ENCODE data around the gene ARID4A.

DNA sequence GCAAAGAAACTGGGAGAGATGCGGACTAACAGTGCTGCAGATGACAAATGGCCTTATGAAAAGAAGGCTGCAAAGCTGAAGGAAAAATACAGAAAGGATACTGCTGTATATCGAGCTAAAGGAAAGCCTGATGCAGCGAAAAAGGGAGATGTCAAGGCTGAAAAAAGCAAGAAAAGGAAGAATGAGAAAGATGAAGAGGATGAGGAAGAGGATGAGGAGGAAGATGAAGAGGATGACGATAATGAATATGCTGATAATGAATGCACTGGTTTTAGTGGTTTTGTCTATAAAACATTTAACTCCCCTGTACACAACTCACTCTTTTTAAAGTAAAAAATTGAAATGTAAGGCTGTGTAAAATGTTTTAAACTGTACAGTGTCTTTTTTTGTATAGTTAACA lies 13.2 kb upstream of the ARID4A start:
- TF ChIP-seq, protein P1, sequence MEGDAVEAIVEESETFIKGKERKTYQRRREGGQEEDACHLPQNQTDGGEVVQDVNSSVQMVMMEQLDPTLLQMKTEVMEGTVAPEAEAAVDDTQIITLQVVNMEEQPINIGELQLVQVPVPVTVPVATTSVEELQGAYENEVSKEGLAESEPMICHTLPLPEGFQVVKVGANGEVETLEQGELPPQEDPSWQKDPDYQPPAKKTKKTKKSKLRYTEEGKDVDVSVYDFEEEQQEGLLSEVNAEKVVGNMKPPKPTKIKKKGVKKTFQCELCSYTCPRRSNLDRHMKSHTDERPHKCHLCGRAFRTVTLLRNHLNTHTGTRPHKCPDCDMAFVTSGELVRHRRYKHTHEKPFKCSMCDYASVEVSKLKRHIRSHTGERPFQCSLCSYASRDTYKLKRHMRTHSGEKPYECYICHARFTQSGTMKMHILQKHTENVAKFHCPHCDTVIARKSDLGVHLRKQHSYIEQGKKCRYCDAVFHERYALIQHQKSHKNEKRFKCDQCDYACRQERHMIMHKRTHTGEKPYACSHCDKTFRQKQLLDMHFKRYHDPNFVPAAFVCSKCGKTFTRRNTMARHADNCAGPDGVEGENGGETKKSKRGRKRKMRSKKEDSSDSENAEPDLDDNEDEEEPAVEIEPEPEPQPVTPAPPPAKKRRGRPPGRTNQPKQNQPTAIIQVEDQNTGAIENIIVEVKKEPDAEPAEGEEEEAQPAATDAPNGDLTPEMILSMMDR (IDR thresholded peaks at IDR 0.05): no peak
- no peak for TF ChIP-seq POLR2A (IDR thresholded peaks at IDR 0.05)
